ENCODE results near the gene CCDC138.

Gene CCDC138

GRCh38 chr2:108905176-108905575, 118.6 kb downstream of the CCDC138 start:
- Histone ChIP-seq H3K4me3 (ENCODE audit: low read length) (no peak overlapping the region), H3K9me3 (ENCODE audit: control insufficient read depth, low read length) (no peaks in the 10 kb centered on the region), H3K27me3 (ENCODE audit: control insufficient read depth, insufficient read depth, low read length) (no peaks in the 10 kb centered on the region), H3K4me1 (ENCODE audit: control insufficient read depth, insufficient read depth, low read length) (no peaks in the 10 kb centered on the region), H3K9ac (ENCODE audit: low read length) (no peak overlapping the region), H3K36me3 (ENCODE audit: control insufficient read depth, insufficient read depth, low read length) (no peaks in the 10 kb centered on the region)

GRCh38 chr2:108905906-108906305, 119.3 kb downstream of the CCDC138 start:
- no peaks in the 10 kb centered on the region for H3K27me3 ChIP-seq (ENCODE audit: control insufficient read depth, insufficient read depth, low read length)
- no peaks in the 10 kb centered on the region for H3K36me3 ChIP-seq (ENCODE audit: control insufficient read depth, insufficient read depth, low read length)

GRCh38 chr2:108906403-108907077, 120.0 kb downstream of the CCDC138 start:
- Histone ChIP-seq H3K36me3 (ENCODE audit: control insufficient read depth, insufficient read depth, low read length) (no peaks in the 10 kb centered on the region), H3K9ac (ENCODE audit: low read length) (no peak overlapping the region), H3K27me3 (ENCODE audit: control insufficient read depth, insufficient read depth, low read length) (no peaks in the 10 kb centered on the region), H3K4me3 (ENCODE audit: low read length) (no peak overlapping the region), H3K4me1 (ENCODE audit: control insufficient read depth, insufficient read depth, low read length) (no peaks in the 10 kb centered on the region), H3K9me3 (ENCODE audit: control insufficient read depth, low read length) (no peaks in the 10 kb centered on the region)

More at GRCh38 chr2:108905906-108906305, 119.3 kb downstream of the CCDC138 start:
- Histone ChIP-seq H3K9me3 (ENCODE audit: control insufficient read depth, low read length) (no peaks in the 10 kb centered on the region), H3K9ac (ENCODE audit: low read length) (no peak overlapping the region), H3K4me3 (ENCODE audit: low read length) (no peak overlapping the region), H3K4me1 (ENCODE audit: control insufficient read depth, insufficient read depth, low read length) (no peaks in the 10 kb centered on the region)

- H3K36me3 ChIP-seq (ENCODE audit: control insufficient read depth, insufficient read depth, low read length) = no peaks in the 10 kb centered on the region
Observed at GRCh38 chr2:108907822-108908712, 121.5 kb downstream of the CCDC138 start.

GRCh38 chr2:108908713-108909070, 122.1 kb downstream of the CCDC138 start:
- Histone ChIP-seq H3K9me3 (ENCODE audit: control insufficient read depth, low read length) (no peaks in the 10 kb centered on the region), H3K9ac (ENCODE audit: low read length) (no peak overlapping the region), H3K27me3 (ENCODE audit: control insufficient read depth, insufficient read depth, low read length) (no peaks in the 10 kb centered on the region), H3K4me3 (ENCODE audit: low read length) (no peak overlapping the region), H3K36me3 (ENCODE audit: control insufficient read depth, insufficient read depth, low read length) (no peaks in the 10 kb centered on the region), H3K4me1 (ENCODE audit: control insufficient read depth, insufficient read depth, low read length) (no peaks in the 10 kb centered on the region)

More at GRCh38 chr2:108907822-108908712, 121.5 kb downstream of the CCDC138 start:
- H3K27me3 ChIP-seq (ENCODE audit: control insufficient read depth, insufficient read depth, low read length) = no peaks in the 10 kb centered on the region
- no peaks in the 10 kb centered on the region for H3K4me1 ChIP-seq (ENCODE audit: control insufficient read depth, insufficient read depth, low read length)
- no peaks in the 10 kb centered on the region for H3K9me3 ChIP-seq (ENCODE audit: control insufficient read depth, low read length)
- H3K9ac ChIP-seq (ENCODE audit: low read length) = no peak overlapping the region
- no peak overlapping the region for H3K4me3 ChIP-seq (ENCODE audit: low read length)

GRCh38 chr2:108909275-108909823, 122.8 kb downstream of the CCDC138 start:
- Histone ChIP-seq H3K4me1 (ENCODE audit: control insufficient read depth, insufficient read depth, low read length) (no peaks in the 10 kb centered on the region), H3K27me3 (ENCODE audit: control insufficient read depth, insufficient read depth, low read length) (no peaks in the 10 kb centered on the region), H3K36me3 (ENCODE audit: control insufficient read depth, insufficient read depth, low read length) (no peaks in the 10 kb centered on the region), H3K9ac (ENCODE audit: low read length) (no peak overlapping the region), H3K4me3 (ENCODE audit: low read length) (no peak overlapping the region), H3K9me3 (ENCODE audit: control insufficient read depth, low read length) (no peaks in the 10 kb centered on the region)

- Histone ChIP-seq H3K27me3 (ENCODE audit: control insufficient read depth, insufficient read depth, low read length) (no peaks in the 10 kb centered on the region), H3K9me3 (ENCODE audit: control insufficient read depth, low read length) (no peaks in the 10 kb centered on the region), H3K4me1 (ENCODE audit: control insufficient read depth, insufficient read depth, low read length) (no peaks in the 10 kb centered on the region), H3K9ac (ENCODE audit: low read length) (no peak overlapping the region), H3K4me3 (ENCODE audit: low read length) (no peak overlapping the region), H3K36me3 (ENCODE audit: control insufficient read depth, insufficient read depth, low read length) (no peaks in the 10 kb centered on the region)
Observed at GRCh38 chr2:108910011-108910431, 123.5 kb downstream of the CCDC138 start.

- Histone ChIP-seq H3K4me1 (ENCODE audit: control insufficient read depth, insufficient read depth, low read length) (no peaks in the 10 kb centered on the region), H3K36me3 (ENCODE audit: control insufficient read depth, insufficient read depth, low read length) (no peaks in the 10 kb centered on the region), H3K9me3 (ENCODE audit: control insufficient read depth, low read length) (no peaks in the 10 kb centered on the region), H3K9ac (ENCODE audit: low read length) (no peak overlapping the region), H3K4me3 (ENCODE audit: low read length) (no peak overlapping the region), H3K27me3 (ENCODE audit: control insufficient read depth, insufficient read depth, low read length) (no peaks in the 10 kb centered on the region)
Observed at GRCh38 chr2:108910541-108911396, 124.2 kb downstream of the CCDC138 start.

- Histone ChIP-seq H3K27me3 (ENCODE audit: control insufficient read depth, insufficient read depth, low read length) (no peaks in the 10 kb centered on the region), H3K4me3 (ENCODE audit: low read length) (no peak overlapping the region), H3K9ac (ENCODE audit: low read length) (no peak overlapping the region), H3K9me3 (ENCODE audit: control insufficient read depth, low read length) (no peaks in the 10 kb centered on the region), H3K4me1 (ENCODE audit: control insufficient read depth, insufficient read depth, low read length) (no peaks in the 10 kb centered on the region), H3K36me3 (ENCODE audit: control insufficient read depth, insufficient read depth, low read length) (no peaks in the 10 kb centered on the region)
Observed at GRCh38 chr2:108911401-108911800, 124.8 kb downstream of the CCDC138 start.

- Histone ChIP-seq H3K27me3 (ENCODE audit: control insufficient read depth, insufficient read depth, low read length) (no peaks in the 10 kb centered on the region), H3K9ac (ENCODE audit: low read length) (no peak overlapping the region)
Observed at GRCh38 chr2:108911807-108912628, 125.4 kb downstream of the CCDC138 start.

GRCh38 chr2:108912629-108912902, 126.0 kb downstream of the CCDC138 start:
- Histone ChIP-seq H3K9me3 (ENCODE audit: control insufficient read depth, low read length) (no peaks in the 10 kb centered on the region), H3K36me3 (ENCODE audit: control insufficient read depth, insufficient read depth, low read length) (no peaks in the 10 kb centered on the region), H3K9ac (ENCODE audit: low read length) (no peak overlapping the region), H3K4me1 (ENCODE audit: control insufficient read depth, insufficient read depth, low read length) (peaks cover 8% of the 10 kb centered on the region), H3K4me3 (ENCODE audit: low read length) (no peak overlapping the region), H3K27me3 (ENCODE audit: control insufficient read depth, insufficient read depth, low read length) (no peaks in the 10 kb centered on the region)

More at GRCh38 chr2:108911807-108912628, 125.4 kb downstream of the CCDC138 start:
- Histone ChIP-seq H3K9me3 (ENCODE audit: control insufficient read depth, low read length) (no peaks in the 10 kb centered on the region), H3K4me3 (ENCODE audit: low read length) (no peak overlapping the region), H3K36me3 (ENCODE audit: control insufficient read depth, insufficient read depth, low read length) (no peaks in the 10 kb centered on the region), H3K4me1 (ENCODE audit: control insufficient read depth, insufficient read depth, low read length) (peaks cover 3% of the 10 kb centered on the region)
